GM06990 (cell line): ENCODE results near the gene BTBD3.

ENCODE experiments used
- DNase-seq: peaks from one replicate; pipeline ENCODE4 v3.0.0-alpha.2; 2011; ENCODE audit not compliant: insufficient read length; ENCODE audit errors: extremely low read depth
- H3K27me3 ChIP-seq: replicated peaks from 2 replicates; pipeline ENCODE4 v1.6.0; 2011; ENCODE audit warnings: low read length; ENCODE audit not compliant: control insufficient read depth, insufficient read depth
- H3K36me3 ChIP-seq: 2 replicates; pipeline ENCODE4 v1.5.1; 2011; ENCODE audit warnings: low read length; ENCODE audit not compliant: control insufficient read depth, insufficient read depth
- H3K4me3 ChIP-seq: replicated peaks from 2 replicates; pipeline ENCODE4 v1.5.1; 2011; ENCODE audit warnings: low read depth, mild to moderate bottlenecking, control low read depth, low read length
- TF ChIP-seq, protein P1 (sequence below): IDR thresholded peaks from 2 replicates; pipeline ENCODE4 v1.5.1; 2011; ENCODE audit warnings: low read length, control low read depth, mild to moderate bottlenecking, inconsistent platforms; ENCODE audit not compliant: insufficient read depth, poor library complexity, severe bottlenecking

Gene BTBD3

DNA sequence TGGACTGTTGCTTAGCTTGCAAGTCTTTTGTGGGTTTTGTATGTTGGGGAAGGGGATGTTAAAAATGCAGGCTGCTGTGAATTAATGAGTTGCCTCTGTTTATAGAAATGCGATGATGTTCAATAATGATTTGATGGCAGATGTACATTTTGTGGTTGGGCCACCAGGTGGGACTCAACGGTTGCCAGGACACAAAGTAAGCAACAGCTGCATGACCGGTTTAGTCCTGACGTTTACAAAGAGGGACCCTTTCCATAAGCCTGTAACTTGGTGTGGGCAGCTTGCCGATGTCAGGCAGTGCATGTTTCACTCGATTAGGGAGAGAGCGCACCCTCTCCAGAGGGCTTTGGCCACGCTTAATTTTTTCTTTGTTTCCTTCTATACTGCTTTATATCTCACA, 1.3 kb downstream of the BTBD3 start:
- no peak for DNase-seq

DNA sequence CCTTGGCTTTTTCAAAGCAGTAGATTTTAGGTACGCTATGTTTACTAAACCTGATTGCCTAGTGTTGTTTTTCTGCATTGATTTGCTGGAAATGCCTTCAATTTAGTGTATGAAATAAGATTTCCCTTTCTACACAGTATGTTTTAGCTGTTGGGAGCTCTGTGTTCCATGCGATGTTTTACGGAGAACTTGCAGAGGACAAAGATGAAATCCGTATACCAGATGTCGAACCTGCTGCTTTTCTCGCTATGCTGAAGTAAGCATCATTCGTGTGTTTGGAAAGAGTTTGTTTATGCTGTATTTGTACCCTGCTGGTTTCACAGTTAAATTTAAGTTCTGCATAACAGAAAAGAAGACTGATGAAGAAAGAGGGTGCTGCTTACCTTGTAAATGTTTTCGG, 1.9 kb downstream of the BTBD3 start:
- TF ChIP-seq, protein P1, sequence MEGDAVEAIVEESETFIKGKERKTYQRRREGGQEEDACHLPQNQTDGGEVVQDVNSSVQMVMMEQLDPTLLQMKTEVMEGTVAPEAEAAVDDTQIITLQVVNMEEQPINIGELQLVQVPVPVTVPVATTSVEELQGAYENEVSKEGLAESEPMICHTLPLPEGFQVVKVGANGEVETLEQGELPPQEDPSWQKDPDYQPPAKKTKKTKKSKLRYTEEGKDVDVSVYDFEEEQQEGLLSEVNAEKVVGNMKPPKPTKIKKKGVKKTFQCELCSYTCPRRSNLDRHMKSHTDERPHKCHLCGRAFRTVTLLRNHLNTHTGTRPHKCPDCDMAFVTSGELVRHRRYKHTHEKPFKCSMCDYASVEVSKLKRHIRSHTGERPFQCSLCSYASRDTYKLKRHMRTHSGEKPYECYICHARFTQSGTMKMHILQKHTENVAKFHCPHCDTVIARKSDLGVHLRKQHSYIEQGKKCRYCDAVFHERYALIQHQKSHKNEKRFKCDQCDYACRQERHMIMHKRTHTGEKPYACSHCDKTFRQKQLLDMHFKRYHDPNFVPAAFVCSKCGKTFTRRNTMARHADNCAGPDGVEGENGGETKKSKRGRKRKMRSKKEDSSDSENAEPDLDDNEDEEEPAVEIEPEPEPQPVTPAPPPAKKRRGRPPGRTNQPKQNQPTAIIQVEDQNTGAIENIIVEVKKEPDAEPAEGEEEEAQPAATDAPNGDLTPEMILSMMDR: no peak
- no peak for DNase-seq
- H3K27me3 ChIP-seq: no peaks in the 10 kb centered on the region
- H3K4me3 ChIP-seq: no peak overlapping the region
- H3K36me3 ChIP-seq: no peaks in the 10 kb centered on the region

More for the DNA sequence above, 1.3 kb downstream of the BTBD3 start:
- H3K36me3 ChIP-seq: no peaks in the 10 kb centered on the region
- TF ChIP-seq, protein P1: no peak
- no peak overlapping the region for H3K4me3 ChIP-seq
- H3K27me3 ChIP-seq: no peaks in the 10 kb centered on the region

DNA sequence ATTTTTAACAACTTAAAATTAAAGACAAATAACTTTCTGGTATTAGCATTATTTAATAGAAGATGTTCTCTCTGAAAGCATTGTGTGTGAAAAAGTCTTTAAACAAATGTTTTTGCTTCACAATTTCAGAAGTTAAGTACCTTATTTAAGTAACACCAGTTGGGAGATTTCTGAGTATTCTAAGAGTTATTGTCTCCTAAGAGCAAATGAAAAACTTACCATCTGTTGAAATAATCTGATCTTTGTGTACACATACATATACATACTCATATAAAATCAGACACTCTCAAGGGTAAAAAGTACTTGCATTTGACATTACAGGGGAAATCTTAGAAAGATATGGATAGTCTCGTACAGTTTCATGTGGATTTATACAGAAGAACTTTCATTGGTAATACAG, 2.4 kb downstream of the BTBD3 start:
- H3K27me3 ChIP-seq: no peaks in the 10 kb centered on the region
- DNase-seq: no peak
- TF ChIP-seq, protein P1: no peak
- no peaks in the 10 kb centered on the region for H3K36me3 ChIP-seq
- no peak overlapping the region for H3K4me3 ChIP-seq

DNA sequence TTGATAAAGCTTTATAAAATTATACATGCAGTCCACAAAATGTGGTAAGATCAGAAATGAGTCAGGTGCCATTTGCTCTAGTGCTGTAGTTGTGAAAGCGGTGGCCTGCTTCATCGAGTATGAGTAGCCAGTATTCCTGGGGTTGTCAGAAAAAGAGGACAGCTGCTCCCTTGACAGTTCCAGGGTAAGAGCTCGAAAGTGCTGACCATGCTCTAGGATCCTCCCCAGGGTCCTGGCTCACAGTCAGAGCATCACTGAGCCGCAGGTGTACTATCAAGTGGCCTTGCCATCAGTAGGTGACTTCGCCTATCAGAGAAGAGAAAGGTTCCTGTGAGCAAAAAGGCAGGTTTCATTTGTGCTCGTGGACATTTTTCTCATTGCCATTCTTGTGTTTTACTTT, 3.6 kb downstream of the BTBD3 start:
- TF ChIP-seq, protein P1: no peak
- no peak for DNase-seq
- H3K4me3 ChIP-seq: no peak overlapping the region
- no peaks in the 10 kb centered on the region for H3K36me3 ChIP-seq
- H3K27me3 ChIP-seq: no peaks in the 10 kb centered on the region

DNA sequence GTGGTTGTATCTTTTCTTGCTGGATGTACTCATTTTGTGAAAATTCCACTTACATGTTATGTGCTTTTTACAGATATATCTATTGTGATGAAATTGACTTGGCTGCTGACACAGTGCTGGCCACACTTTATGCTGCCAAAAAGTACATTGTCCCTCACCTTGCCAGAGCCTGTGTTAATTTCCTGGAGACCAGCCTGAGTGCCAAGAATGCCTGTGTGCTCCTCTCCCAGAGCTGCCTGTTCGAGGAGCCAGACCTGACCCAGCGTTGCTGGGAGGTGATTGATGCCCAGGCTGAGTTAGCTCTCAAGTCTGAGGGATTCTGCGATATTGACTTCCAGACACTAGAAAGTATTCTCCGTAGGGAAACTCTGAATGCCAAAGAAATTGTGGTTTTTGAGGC, 4.9 kb downstream of the BTBD3 start:
- TF ChIP-seq, protein P1: no peak
- Histone ChIP-seq H3K36me3 (no peaks in the 10 kb centered on the region), H3K27me3 (no peaks in the 10 kb centered on the region), H3K4me3 (no peak overlapping the region)
- DNase-seq: no peak

DNA sequence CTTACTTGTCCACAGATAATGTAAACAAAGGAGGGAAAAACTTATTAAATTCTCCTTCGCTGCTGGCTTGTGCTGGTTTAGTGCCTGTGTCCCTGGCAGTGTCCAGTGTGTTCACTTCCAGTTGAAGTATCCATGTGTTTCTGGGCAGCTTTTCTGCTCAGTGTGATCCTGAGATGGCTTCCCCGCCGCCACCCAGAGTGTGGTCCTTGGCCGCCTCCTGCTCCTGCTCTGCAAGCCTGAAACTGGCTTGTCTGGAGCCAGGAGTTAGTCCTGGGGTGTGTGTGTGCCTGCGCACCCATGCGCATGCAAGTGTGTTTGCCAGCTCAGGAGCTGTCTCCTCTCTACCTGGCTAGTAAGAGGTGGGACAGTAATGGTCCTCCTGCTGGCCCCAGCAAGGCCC, 7.2 kb downstream of the BTBD3 start:
- TF ChIP-seq, protein P1: no peak
- no peaks in the 10 kb centered on the region for H3K27me3 ChIP-seq
- DNase-seq: no peak
- no peaks in the 10 kb centered on the region for H3K36me3 ChIP-seq
- H3K4me3 ChIP-seq: no peak overlapping the region
